Naive thymus-derived CD4-positive, alpha-beta T cell (primary cell): ENCODE data around the gene LRG1. TPM values are rescaled to one million over a fixed set of nuclear protein-coding genes. Genes with fewer than 3 reads are reported as not detected.

ENCODE experiments used
- ATAC-seq: fragments of 150-1000 bp; cut with Tn5 transposase; 2 replicates; pipeline ENCODE4 v1.10.0; 2021; ENCODE audit warnings: mild to moderate bottlenecking, moderate library complexity
- CTCF ChIA-PET: fragments of 350-600 bp; sonication (Branson Sonifier 250); formaldehyde crosslinking; loops from one replicate; lab custom pipeline; 2021; ENCODE audit warnings: antibody characterized with exemption; lab: Charles Lee
- POLR2A ChIA-PET: fragments of 350-600 bp; sonication (Branson Sonifier 250); formaldehyde crosslinking; loops from one replicate; lab custom pipeline; 2021; ENCODE audit warnings: antibody characterized with exemption, inconsistent platforms; lab: Charles Lee
- DNase-seq, 9 donors: peaks; one replicate each; pipeline versions ENCODE4 v3.0.0 to v3.0.0-alpha.2; 2020 to 2022; ENCODE audit warnings: mixed read lengths in 1 of 9
- H3K27ac ChIP-seq: one replicate; pipeline ENCODE4 v1.7.0; 2013; ENCODE audit warnings: mild to moderate bottlenecking, low read depth, low read length, moderate library complexity
- H3K27me3 ChIP-seq, 2 donors: one replicate each; pipeline ENCODE4 v1.7.0; 2013; ENCODE audit warnings: low read length in 2 of 2, mild to moderate bottlenecking in 2 of 2, moderate library complexity in 2 of 2; ENCODE audit not compliant: control insufficient read depth in 2 of 2, insufficient read depth in 2 of 2
- H3K36me3 ChIP-seq, 3 experiments: 1 replicate in 2 of 3; 2 replicates in 1 of 3; pipeline ENCODE4 v1.7.0; 2013; ENCODE audit warnings: low read length in 3 of 3, mild to moderate bottlenecking in 3 of 3, moderate library complexity in 1 of 3; ENCODE audit not compliant: insufficient read depth in 3 of 3, control insufficient read depth in 2 of 3
- H3K4me1 ChIP-seq, 2 donors: one replicate each; pipeline ENCODE4 v1.7.0; 2013; ENCODE audit warnings: low read length in 2 of 2, mild to moderate bottlenecking in 2 of 2, moderate library complexity in 1 of 2; ENCODE audit not compliant: control insufficient read depth in 2 of 2, insufficient read depth in 2 of 2
- H3K4me3 ChIP-seq: 2 replicates; pipeline ENCODE4 v1.7.0; 2013; ENCODE audit warnings: mild to moderate bottlenecking, low read length
- H3K9me3 ChIP-seq, 3 experiments: 1 replicate in 2 of 3; 2 replicates in 1 of 3; pipeline ENCODE4 v1.7.0; 2013; ENCODE audit warnings: low read length in 3 of 3; ENCODE audit not compliant: control insufficient read depth in 2 of 3
- H3K27ac Mint-ChIP-seq, 9 donors: one replicate each; pipeline ENCODE4 v1.8.0; 2020 to 2022; ENCODE audit warnings: mixed read lengths in 9 of 9, mild to moderate bottlenecking in 8 of 9, moderate library complexity in 5 of 9, inconsistent platforms in 2 of 9
- H3K27me3 Mint-ChIP-seq, 5 donors: one replicate each; pipeline ENCODE4 v1.8.0; 2021 to 2022; ENCODE audit warnings: mixed read lengths in 5 of 5, mild to moderate bottlenecking in 1 of 5
- H3K36me3 Mint-ChIP-seq, 5 donors: one replicate each; pipeline ENCODE4 v1.8.0; 2020 to 2022; ENCODE audit warnings: mixed read lengths in 5 of 5, mild to moderate bottlenecking in 3 of 5, inconsistent platforms in 1 of 5
- H3K4me1 Mint-ChIP-seq, 7 donors: one replicate each; pipeline ENCODE4 v1.8.0; 2020 to 2022; ENCODE audit warnings: mixed read lengths in 7 of 7, mild to moderate bottlenecking in 3 of 7, inconsistent platforms in 1 of 7
- H3K4me3 Mint-ChIP-seq, 10 donors: one replicate each; pipeline ENCODE4 v1.8.0; 2020 to 2022; ENCODE audit warnings: mild to moderate bottlenecking in 10 of 10, mixed read lengths in 10 of 10, moderate library complexity in 6 of 10, inconsistent platforms in 2 of 10
- H3K9me3 Mint-ChIP-seq, 11 donors: one replicate each; pipeline ENCODE4 v1.8.0; 2020 to 2022; ENCODE audit warnings: mixed read lengths in 11 of 11, mild to moderate bottlenecking in 4 of 11, inconsistent platforms in 1 of 11, moderate library complexity in 1 of 11
- intact Hi-C, 2 donors: fragments of 100-400 bp; cut with micrococcal nuclease; formaldehyde crosslinking; loops; one replicate each; pipeline ENCODE4 v1.15.1; 2023
- polyA plus RNA-seq, 2 donors: library from polyadenylated mRNA; unstranded; fragments of 300-500 nt; fragmentation: Illumina TruSeq; gene quantifications; one replicate each; pipeline ENCODE4 v1.2.3, GENCODE V29; 2021
- total RNA-seq, 6 experiments: library from RNA in 5 of 6; stranded (reverse) in 5 of 6; gene quantifications; 1 replicate in 5 of 6; 2 replicates in 1 of 6; pipeline ENCODE4 v1.2.3 and lab custom pipeline; 2021 to 2026

The LRG1 gene
- total and polyA plus RNA-seq, 7 experiments from 2014 or later: 0.06 to 1.6 (median 0.50) TPM; not detected in 3

DNA sequence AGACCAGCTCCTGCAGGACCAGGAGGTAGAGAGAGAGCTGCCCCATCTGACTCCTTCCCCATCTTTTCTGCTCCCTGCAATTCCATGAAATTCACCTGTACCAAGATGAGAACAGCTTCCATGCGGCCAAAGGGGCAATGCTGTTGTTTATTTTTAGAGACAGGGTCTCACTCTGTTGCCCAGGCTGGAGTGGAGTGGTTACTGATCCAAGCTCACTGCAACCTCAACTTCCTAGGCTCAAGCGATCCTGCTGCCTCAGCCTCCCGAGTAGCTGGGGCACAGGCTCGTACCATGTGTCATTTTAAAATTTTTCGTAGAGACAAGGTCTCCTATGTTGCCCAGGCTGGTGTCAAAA is 18.0 kb downstream of the LRG1 start:
- H3K27ac Mint-ChIP-seq: peak overlapping the region in 1 of 9 donors; percentile 62
- ATAC-seq (no peak), DNase-seq (no peak)
- no peaks in the 10 kb centered on the region for H3K4me1 ChIP-seq
- no peak overlapping the region for H3K27ac ChIP-seq
- POLR2A ChIA-PET: no interaction called here
- no peaks in the 10 kb centered on the region for H3K36me3 Mint-ChIP-seq
- CTCF ChIA-PET: interaction anchor here (0.6 kb wide), 1 partner anchor 1096 kb away, joined by 3 read pairs; no protein-coding TSS in a partner anchor
- no peaks in the 10 kb centered on the region for H3K36me3 ChIP-seq
- intact Hi-C loops: no loop called here
- H3K27me3 ChIP-seq: no peaks in the 10 kb centered on the region
- peaks cover 0 to 2% (median 0%) of the 10 kb centered on the region in 7 donors for H3K4me1 Mint-ChIP-seq
- H3K4me3 Mint-ChIP-seq: no peak overlapping the region
- peaks cover 0 to 5% (median 0%) of the 10 kb centered on the region in 5 donors for H3K27me3 Mint-ChIP-seq
- H3K9me3 ChIP-seq: no peaks in the 10 kb centered on the region
- no peak overlapping the region for H3K4me3 ChIP-seq
- no peaks in the 10 kb centered on the region for H3K9me3 Mint-ChIP-seq

GRCh38 chr19:4521170-4521887 is 18.5 kb downstream of the LRG1 start:
- H3K27ac ChIP-seq: no peak overlapping the region
- POLR2A ChIA-PET: no interaction called here
- no peaks in the 10 kb centered on the region for H3K36me3 ChIP-seq
- intact Hi-C loops: no loop called here
- H3K4me1 ChIP-seq: no peaks in the 10 kb centered on the region
- H3K4me3 ChIP-seq: no peak overlapping the region
- CTCF ChIA-PET: interaction anchor here (0.6 kb wide), 1 partner anchor 1096 kb away, joined by 3 read pairs; no protein-coding TSS in a partner anchor
- H3K9me3 ChIP-seq: no peaks in the 10 kb centered on the region
- no peak for ATAC-seq
- Mint-ChIP-seq H3K4me3 (no peak overlapping the region), H3K9me3 (no peaks in the 10 kb centered on the region), H3K4me1 (peaks cover 0 to 2% (median 0%) of the 10 kb centered on the region in 7 donors), H3K27ac (no peak overlapping the region), H3K27me3 (peaks cover 0 to 5% (median 0%) of the 10 kb centered on the region in 5 donors), H3K36me3 (no peaks in the 10 kb centered on the region)
- DNase-seq: no peak
- H3K27me3 ChIP-seq: no peaks in the 10 kb centered on the region

GRCh38 chr19:4519521-4520277 is 20.1 kb downstream of the LRG1 start:
- DNase-seq (no peak), ATAC-seq (no peak)
- Mint-ChIP-seq H3K4me1 (peaks cover 0 to 2% (median 0%) of the 10 kb centered on the region in 7 donors), H3K9me3 (no peaks in the 10 kb centered on the region), H3K27me3 (peaks cover 0 to 5% (median 0%) of the 10 kb centered on the region in 5 donors), H3K4me3 (no peak overlapping the region), H3K36me3 (no peaks in the 10 kb centered on the region), H3K27ac (no peak overlapping the region)
- no peaks in the 10 kb centered on the region for H3K4me1 ChIP-seq
- H3K27me3 ChIP-seq: no peaks in the 10 kb centered on the region
- no peak overlapping the region for H3K27ac ChIP-seq
- H3K36me3 ChIP-seq: no peaks in the 10 kb centered on the region
- intact Hi-C loops: no loop called here
- no peak overlapping the region for H3K4me3 ChIP-seq
- POLR2A ChIA-PET: no interaction called here
- CTCF ChIA-PET: no interaction called here
- H3K9me3 ChIP-seq: no peaks in the 10 kb centered on the region

DNA sequence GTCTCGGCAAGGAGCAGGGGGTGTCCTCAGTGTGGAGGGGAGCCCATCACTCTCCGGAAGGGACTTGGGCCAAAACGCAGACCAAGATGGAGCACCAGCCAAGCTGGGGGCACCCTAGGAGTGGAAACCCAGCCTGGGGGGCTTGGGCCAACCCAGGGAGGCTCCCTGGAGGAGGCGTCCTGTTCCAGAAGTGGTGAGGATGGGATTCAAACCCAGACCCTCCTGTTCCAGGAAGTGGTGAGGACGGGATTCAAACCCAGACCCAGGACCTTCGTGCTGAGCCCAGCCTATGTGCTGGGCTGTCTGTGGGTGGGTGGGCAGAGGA is 20.7 kb downstream of the LRG1 start:
- Mint-ChIP-seq H3K36me3 (no peaks in the 10 kb centered on the region), H3K27me3 (peaks cover 0 to 5% (median 0%) of the 10 kb centered on the region in 5 donors), H3K27ac (no peak overlapping the region), H3K4me3 (no peak overlapping the region), H3K4me1 (peaks cover 0 to 2% (median 0%) of the 10 kb centered on the region in 7 donors), H3K9me3 (no peaks in the 10 kb centered on the region)
- ATAC-seq: no peak
- DNase-seq: no peak
- H3K36me3 ChIP-seq: no peaks in the 10 kb centered on the region
- POLR2A ChIA-PET: no interaction called here
- H3K27ac ChIP-seq: no peak overlapping the region
- intact Hi-C loops: no loop called here
- no peaks in the 10 kb centered on the region for H3K4me1 ChIP-seq
- H3K27me3 ChIP-seq: no peaks in the 10 kb centered on the region
- H3K9me3 ChIP-seq: no peaks in the 10 kb centered on the region
- CTCF ChIA-PET: no interaction called here
- H3K4me3 ChIP-seq: no peak overlapping the region

DNA sequence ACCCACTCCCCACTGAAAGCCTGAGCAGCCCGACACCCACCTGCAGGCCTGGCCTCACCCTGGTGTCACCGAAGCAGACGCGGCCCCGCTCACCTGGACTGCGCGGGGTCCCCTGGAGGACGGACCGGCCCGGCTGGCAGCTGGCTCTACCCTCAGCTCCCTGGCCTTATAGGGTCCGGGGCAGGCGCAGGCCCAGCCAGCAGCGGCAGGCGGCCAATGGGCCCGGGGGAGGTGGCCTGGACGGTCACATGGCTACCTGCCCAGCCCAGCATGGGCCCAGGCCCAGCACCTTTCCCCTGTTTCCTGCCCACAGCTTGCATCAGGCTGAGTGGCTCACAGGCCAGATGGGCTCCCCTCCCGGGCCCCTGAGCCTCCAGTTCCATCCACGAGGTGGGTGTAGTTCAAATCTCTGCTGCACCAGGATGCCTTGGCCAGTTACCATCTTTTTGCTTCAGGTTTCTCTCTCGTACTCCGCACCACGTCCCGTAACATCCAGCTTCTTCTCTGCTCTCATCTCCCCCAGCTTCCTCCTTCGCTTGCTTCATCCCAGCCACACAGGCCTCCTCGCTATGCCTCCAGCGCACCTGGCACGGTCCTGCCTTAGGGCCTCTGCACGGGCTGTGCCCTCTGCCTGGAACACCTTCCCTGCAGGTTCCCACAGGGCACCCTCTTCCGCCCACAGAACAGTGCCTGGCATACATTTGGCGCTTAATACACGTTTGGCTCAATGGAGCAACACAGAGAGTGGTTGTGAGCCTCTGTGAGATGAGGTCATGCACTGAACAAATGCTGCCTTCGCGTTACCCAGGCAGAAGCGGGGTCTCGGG is 21.3 kb downstream of the LRG1 start, which contains the start of gene PLIN4:
Gene PLIN4 (minus strand): TSS at position 142 of the 827 bp plus-strand sequence. CDS start 214 bp downstream, outside the sequence.
- Histone ChIP-seq H3K9me3 (no peaks in the 10 kb centered on the region), H3K36me3 (no peaks in the 10 kb centered on the region), H3K4me3 (no peak within 1 kb of the TSS), H3K27me3 (no peaks in the 10 kb centered on the region), H3K4me1 (no peaks in the 10 kb centered on the region), H3K27ac (no peak within 1 kb of the TSS)
- Mint-ChIP-seq H3K27ac (no peak within 1 kb of the TSS), H3K9me3 (no peaks in the 10 kb centered on the region), H3K27me3 (peaks cover 0 to 5% (median 0%) of the 10 kb centered on the region in 5 donors), H3K4me3 (no peak within 1 kb of the TSS), H3K36me3 (no peaks in the 10 kb centered on the region), H3K4me1 (peaks cover 0 to 2% (median 0%) of the 10 kb centered on the region in 7 donors)
- intact Hi-C loops: no loop called here
- DNase-seq: no peak
- ChIA-PET POLR2A (no interaction called here), CTCF (no interaction called here)
- ATAC-seq: no peak

- POLR2A ChIA-PET: no interaction called here
These were observed 22.3 kb downstream of the LRG1 start for GRCh38 chr19:4517451-4518057.

More at GRCh38 chr19:4517451-4518057, 22.3 kb downstream of the LRG1 start:
- Mint-ChIP-seq H3K27me3 (peaks cover 0 to 5% (median 0%) of the 10 kb centered on the region in 5 donors), H3K27ac (no peak overlapping the region), H3K4me3 (no peak overlapping the region), H3K36me3 (no peaks in the 10 kb centered on the region), H3K9me3 (no peaks in the 10 kb centered on the region), H3K4me1 (peaks cover 0 to 2% (median 0%) of the 10 kb centered on the region in 7 donors)
- H3K27ac ChIP-seq: no peak overlapping the region
- DNase-seq: no peak
- H3K9me3 ChIP-seq: no peaks in the 10 kb centered on the region
- CTCF ChIA-PET: no interaction called here
- no peaks in the 10 kb centered on the region for H3K4me1 ChIP-seq
- no peaks in the 10 kb centered on the region for H3K27me3 ChIP-seq
- H3K36me3 ChIP-seq: no peaks in the 10 kb centered on the region
- no peak overlapping the region for H3K4me3 ChIP-seq
- ATAC-seq: no peak
- intact Hi-C loops: no loop called here
